HL-60/S4 (cell line): Measurements from ENCODE around the gene ZNF605.
"Not testable (repeated sequence)": the region's sequence is repeated elsewhere in the genome, so short reads cannot be mapped to it uniquely, and the experiment has no call there.

Experiments used
- in situ Hi-C: fragments of 300-500 bp; cut with MboI; formaldehyde crosslinking; loops from 2 replicates; pipeline ENCODE4 v1.14.3; 2022; ENCODE audit warnings: low sequenced_read_pairs

Gene ZNF605

GRCh38 chr12:132908145-132909029, 47.7 kb downstream of the ZNF605 start:
- in situ Hi-C loops, result no loop called here

DNA sequence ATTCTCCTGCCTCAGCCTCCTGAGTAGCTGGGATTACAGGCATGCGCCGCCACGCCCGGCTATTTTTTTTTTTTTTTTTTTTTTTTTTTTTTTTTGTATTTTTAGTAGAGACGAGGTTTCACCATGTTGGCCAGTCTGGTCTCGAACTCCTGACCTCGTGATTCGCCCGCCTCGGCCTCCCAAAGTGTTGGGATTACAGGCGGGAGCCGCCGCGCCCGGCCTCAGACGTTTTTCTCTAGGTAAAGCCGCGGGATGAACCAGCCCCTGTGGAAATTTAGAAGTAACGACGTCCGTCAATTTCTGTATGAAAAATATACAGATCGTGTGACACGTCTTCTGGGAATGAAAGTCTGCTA, 48.3 kb downstream of the ZNF605 start:
- in situ Hi-C loops, result not testable (repeated sequence)

DNA sequence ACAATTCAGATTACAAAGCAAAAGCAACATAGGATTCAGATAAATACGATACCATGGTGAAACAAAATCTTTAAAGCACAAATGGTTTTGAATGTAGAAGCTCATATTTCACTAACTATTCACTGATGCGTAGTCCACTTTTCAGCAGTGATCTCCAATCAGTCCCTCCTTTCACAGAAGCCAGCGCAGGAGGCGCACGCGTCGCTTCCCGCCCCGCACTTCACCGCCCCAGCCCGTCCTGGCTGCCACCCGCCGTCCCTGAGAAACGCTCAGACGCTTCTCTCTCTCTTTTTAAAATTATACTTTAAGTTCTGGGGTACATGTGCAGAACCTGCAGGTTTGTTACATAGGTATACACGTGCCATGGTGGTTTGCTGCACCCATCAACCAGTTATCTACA, 48.9 kb downstream of the ZNF605 start:
- in situ Hi-C loops, result no loop called here

DNA sequence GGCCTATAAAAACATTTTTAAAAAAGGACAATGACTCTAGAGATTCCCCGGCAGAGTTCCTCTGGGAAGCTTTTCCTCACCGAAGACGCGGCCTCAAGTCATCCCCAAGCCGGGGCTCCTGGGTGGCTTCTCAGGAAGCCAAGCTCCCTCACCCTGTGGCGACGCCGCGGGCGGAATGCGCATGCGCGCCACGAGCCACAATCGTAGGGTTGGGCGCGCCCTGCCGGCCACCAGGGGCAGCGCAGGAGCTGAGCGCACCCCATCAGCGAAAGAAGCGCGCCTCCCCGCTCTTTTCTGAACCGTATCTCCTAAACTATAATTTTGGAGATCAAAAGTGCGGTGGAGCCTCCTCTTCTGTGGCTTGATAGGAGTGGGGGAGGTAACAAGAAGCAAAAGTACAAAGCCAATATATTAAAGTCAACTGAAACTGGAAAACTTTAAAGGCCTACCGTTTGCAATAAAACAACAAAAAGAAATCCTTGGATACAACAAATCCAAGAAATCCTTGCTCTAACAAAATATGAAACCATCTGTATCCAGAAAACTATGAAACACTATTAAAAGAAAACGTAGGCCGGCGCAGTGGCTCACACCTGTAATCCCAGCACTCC, 51.3 kb downstream of the ZNF605 start:
- in situ Hi-C loops, result no loop called here

DNA sequence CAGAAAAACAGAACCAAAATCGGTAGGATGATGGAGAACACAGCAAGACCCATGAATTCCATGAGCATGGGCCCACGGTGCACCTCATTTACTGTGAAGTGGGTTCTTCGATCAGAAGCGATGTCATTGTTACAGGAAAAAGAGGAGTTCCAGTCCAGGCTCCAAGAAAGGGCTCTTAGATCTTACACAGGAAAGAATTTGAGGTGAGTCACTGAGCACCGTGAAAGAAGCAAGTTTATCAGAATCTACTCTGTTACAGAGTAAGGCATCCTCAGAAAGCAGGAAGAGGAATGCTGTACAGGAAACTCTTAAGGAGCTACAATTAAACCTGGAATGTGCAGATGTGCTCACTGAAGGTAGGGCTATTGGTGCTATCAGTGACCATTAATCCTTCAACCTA, 57.1 kb downstream of the ZNF605 start:
- in situ Hi-C loops, result no loop called here

GRCh38 chr12:132888852-132889251, 67.3 kb downstream of the ZNF605 start:
- in situ Hi-C loops, result no loop called here

GRCh38 chr12:132887513-132888351, 68.4 kb downstream of the ZNF605 start, which contains the start of gene CHFR:
Gene CHFR, minus strand, starts transcription at chr12:132887605. Its CDS starts 277 bp downstream, at chr12:132887328.
- in situ Hi-C loops, result no loop called here

- in situ Hi-C loops, result no loop called here
Observed at GRCh38 chr12:132886529-132887477, 69.3 kb downstream of the ZNF605 start.

GRCh38 chr12:132881818-132882217, 74.3 kb downstream of the ZNF605 start:
- in situ Hi-C loops, result no loop called here

GRCh38 chr12:132874620-132875019, 81.5 kb downstream of the ZNF605 start:
- in situ Hi-C loops, result not testable (repeated sequence)

DNA sequence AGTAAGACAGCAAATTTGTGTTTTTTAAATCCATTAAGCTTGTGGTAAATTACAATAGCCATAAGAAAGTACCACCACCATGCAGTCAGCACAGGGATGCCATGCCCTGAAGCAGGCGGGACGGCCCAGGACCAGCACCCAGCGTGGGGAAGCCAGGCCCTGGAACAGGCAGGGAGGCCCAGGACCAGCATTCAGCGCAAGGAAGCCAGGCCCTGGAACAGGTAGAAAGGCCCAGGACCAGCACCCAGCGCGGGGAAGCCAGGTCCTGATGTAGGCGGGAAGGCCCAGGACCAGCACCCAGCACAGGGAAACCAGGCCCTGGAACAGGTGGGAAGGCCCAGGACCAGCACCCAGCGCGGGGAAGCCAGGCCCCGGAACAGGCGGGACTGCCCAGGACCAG, 81.9 kb downstream of the ZNF605 start:
- in situ Hi-C loops, result no loop called here

- in situ Hi-C loops, result no loop called here
Observed at GRCh38 chr12:132873724-132874123, 82.4 kb downstream of the ZNF605 start.

DNA sequence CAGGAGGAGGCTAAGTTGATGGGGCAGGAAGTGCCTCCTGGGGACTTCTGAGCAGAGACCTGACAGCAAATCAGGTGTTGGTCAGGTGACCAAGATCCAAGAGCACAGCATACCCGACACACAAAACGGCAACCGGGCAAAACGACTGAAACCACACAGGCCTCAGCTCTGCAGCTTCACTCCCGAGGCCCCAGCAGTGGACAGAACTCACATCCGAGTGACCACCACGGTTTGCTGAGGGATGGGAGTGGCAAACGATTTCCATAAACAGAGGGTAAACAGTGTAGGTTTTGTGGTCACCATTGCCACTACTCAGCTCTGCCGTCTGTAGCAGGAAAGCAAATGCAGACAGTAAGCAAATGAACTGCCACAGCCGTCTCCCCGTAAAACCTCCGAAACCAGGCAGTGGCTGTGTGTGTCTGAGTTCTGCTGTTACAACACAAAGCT, 83.1 kb downstream of the ZNF605 start:
- in situ Hi-C loops, result no loop called here

DNA sequence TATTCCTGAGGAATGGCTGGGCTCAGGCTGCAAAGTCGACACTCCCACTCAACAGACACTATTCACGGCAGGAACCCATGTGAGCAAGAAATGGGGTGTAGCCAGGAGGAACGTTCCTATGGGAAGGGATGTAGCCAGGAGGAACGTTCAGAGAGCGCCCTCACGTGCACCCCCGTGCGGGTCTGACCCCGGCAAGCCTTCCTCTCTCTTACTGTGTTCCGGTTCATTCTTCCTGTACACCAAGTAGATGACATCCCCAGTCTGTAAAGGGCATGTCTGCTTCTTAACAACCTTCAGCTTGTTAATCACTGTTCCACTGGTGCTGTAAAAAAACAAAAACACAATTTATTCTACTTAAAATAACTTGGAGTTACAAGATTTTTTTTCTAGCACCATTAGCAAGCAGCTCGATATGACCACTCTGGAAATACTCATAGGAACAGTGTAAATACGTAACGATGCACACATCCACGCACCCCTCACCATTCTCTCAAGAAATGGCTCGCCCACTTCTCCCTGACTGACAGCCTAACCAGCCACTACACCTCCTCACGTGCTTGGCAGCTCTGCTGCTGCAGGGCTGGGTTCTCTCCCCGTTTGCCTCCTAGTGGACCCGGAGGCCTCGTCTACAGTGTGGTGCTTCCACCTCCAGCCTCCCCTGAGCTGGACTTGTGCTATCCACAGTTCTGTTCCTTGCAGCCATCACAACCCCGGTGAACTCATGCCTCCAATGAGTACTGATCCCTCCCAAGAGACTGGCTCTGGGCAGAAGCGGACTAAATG, 83.8 kb downstream of the ZNF605 start:
- in situ Hi-C loops, result no loop called here

DNA sequence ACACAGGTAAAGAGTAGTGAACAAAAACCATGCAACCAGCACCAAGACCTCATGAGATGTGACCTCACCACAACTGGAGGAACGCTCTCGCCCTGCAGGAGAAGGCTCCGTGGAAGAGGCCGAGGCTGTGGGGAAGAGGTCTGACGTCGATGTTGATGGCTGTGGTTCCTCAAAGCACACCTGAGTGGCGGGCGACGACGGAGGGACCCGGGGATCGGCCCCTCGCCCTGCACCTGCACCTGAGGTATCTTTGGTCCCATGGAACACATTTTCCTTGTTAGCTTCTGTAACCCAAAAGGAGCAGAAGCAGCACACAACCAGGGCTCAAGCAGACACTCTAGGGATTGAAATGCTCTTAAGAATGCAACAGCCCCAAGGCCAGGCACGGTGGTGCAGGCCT, 86.6 kb downstream of the ZNF605 start:
- in situ Hi-C loops, result no loop called here
